K562 (cell line): ENCODE measurements around the gene INTS6L. TPM values are rescaled to one million over a fixed set of nuclear protein-coding genes. Genes with fewer than 3 reads are reported as not detected.

Experiments used
- ATAC-seq: fragments of 200-7000 bp; cut with Tn5 transposase; 3 replicates; pipeline ENCODE4 v1.9.1; 2020; ENCODE audit warnings: moderate library complexity
- BruUV-seq: library from RNA; stranded (reverse); fragments of 400-500 nt; replicated peaks from 2 replicates; lab custom pipeline; 2021; lab: Mats Ljungman, UMichigan
- CTCF ChIA-PET: fragments of 300-600 bp; formaldehyde crosslinking; extraction: SDS; loops from one replicate; lab custom pipeline; 2021; ENCODE audit warnings: low intra/inter-chr PET ratio; lab: Yijun Ruan, JAX
- POLR2A ChIA-PET: fragments of 300-600, 350-650 bp; sonication (Branson Sonifier 250); formaldehyde crosslinking; extraction: SDS; loops from one replicate; lab custom pipeline; 2021; ENCODE audit warnings: antibody characterized with exemption, inconsistent platforms; lab: Yijun Ruan, JAX
- DNase-seq, 4 experiments: peaks; one replicate each; pipeline versions ENCODE4 v3.0.0 to v3.0.0-alpha.2; 2011 to 2018; ENCODE audit warnings: low spot score in 3 of 4, mixed read lengths in 3 of 4; ENCODE audit errors: extremely low read depth in 1 of 4
- FAIRE-seq: peaks from 2 replicates; lab custom pipeline; 2011; peaks lifted over from hg19 to GRCh38; lab: Jason Lieb, UNC
- H2AFZ ChIP-seq: 2 replicates; pipeline ENCODE4 v1.6.0; 2011; ENCODE audit warnings: low read depth, low read length, control low read depth, inconsistent platforms
- H3K27ac ChIP-seq: fragments of 200-600 bp; 3 replicates; pipeline ENCODE4 v1.8.0; 2011; ENCODE audit warnings: low read depth, mild to moderate bottlenecking, control low read depth, inconsistent platforms, low read length, moderate library complexity, mixed read lengths; ENCODE audit errors: extremely low read depth
- H3K27me3 ChIP-seq, 2 experiments: fragments of 300-600 bp in 1 of 2; 2 replicates in 1 of 2; 3 replicates in 1 of 2; pipeline versions ENCODE4 v1.6.0 to v1.8.0; 2011; ENCODE audit warnings: inconsistent platforms in 2 of 2, low read length in 2 of 2, mild to moderate bottlenecking in 1 of 2, mixed read lengths in 1 of 2, moderate library complexity in 1 of 2; ENCODE audit not compliant: control insufficient read depth in 2 of 2, insufficient read depth in 2 of 2
- H3K36me3 ChIP-seq: fragments of 300-600 bp; 3 replicates; pipeline ENCODE4 v1.8.0; 2011; ENCODE audit warnings: mild to moderate bottlenecking, low read length, inconsistent platforms; ENCODE audit not compliant: control insufficient read depth, insufficient read depth
- H3K4me1 ChIP-seq, 2 experiments: fragments of 200-600 bp in 1 of 2; replicated peaks in 1 of 2; 2 replicates in 1 of 2; 3 replicates in 1 of 2; pipeline versions ENCODE4 v1.5.1 to v1.8.0; 2011; ENCODE audit warnings: inconsistent platforms in 2 of 2, low read length in 2 of 2, mild to moderate bottlenecking in 1 of 2, mixed read lengths in 1 of 2, moderate library complexity in 1 of 2; ENCODE audit not compliant: control insufficient read depth in 2 of 2, insufficient read depth in 2 of 2
- H3K4me2 ChIP-seq: 2 replicates; pipeline ENCODE4 v1.6.1; 2011; ENCODE audit warnings: low read length, control low read depth, inconsistent platforms, mixed read lengths; ENCODE audit not compliant: insufficient read depth
- H3K4me3 ChIP-seq: fragments of 200-600 bp; sonication (generic), shearing (Covaris generic); 2 replicates; pipeline ENCODE4 v1.5.1; 2016; ENCODE audit warnings: control low read depth, inconsistent platforms
- H3K79me2 ChIP-seq: fragments of 200-600 bp; 3 replicates; pipeline ENCODE4 v1.8.0; 2011; ENCODE audit warnings: low read length, inconsistent platforms; ENCODE audit not compliant: control insufficient read depth, insufficient read depth
- H3K9ac ChIP-seq, 2 experiments: 2 replicates each; pipeline versions ENCODE4 v1.6.0 to v1.6.1; 2011; ENCODE audit warnings: low read depth in 2 of 2, low read length in 2 of 2, control low read depth in 1 of 2, inconsistent platforms in 1 of 2, mild to moderate bottlenecking in 1 of 2, mixed read lengths in 1 of 2; ENCODE audit not compliant: insufficient read depth in 1 of 2
- H3K9me1 ChIP-seq: one replicate; pipeline ENCODE4 v1.6.0; 2011; ENCODE audit warnings: inconsistent platforms, mild to moderate bottlenecking, low read length, moderate library complexity; ENCODE audit not compliant: control insufficient read depth, insufficient read depth
- H3K9me3 ChIP-seq: replicated peaks from 2 replicates; pipeline ENCODE4 v1.5.1; 2011; ENCODE audit warnings: low read depth, low read length, inconsistent platforms; ENCODE audit not compliant: control insufficient read depth, insufficient read depth
- H4K20me1 ChIP-seq: replicated peaks from 2 replicates; pipeline ENCODE4 v1.6.1; 2011; ENCODE audit warnings: low read length, inconsistent platforms, mixed read lengths; ENCODE audit not compliant: control insufficient read depth, insufficient read depth
- GTF2A2 ChIP-seq: IDR thresholded peaks from 2 replicates; pipeline ENCODE4 v1.6.1; 2016; ENCODE audit warnings: mild to moderate bottlenecking, missing genetic modification characterization, missing compliant biosample characterization
- PHB2 ChIP-seq: fragments of 450-650 bp; IDR thresholded peaks from 2 replicates; pipeline ENCODE4 v1.6.1; 2017; ENCODE audit warnings: low read depth
- RUNX1 ChIP-seq: sonication (generic); IDR thresholded peaks from 2 replicates; pipeline ENCODE4 v1.6.1; 2016; ENCODE audit warnings: antibody characterized with exemption, low read depth
- ZNF436 ChIP-seq: fragments of 250-450, 450-650 bp; sonication (Bioruptor Pico); formaldehyde crosslinking; IDR thresholded peaks from 2 replicates; pipeline ENCODE4 v1.7.0; 2020; ENCODE audit warnings: mild to moderate bottlenecking
- WGBS: fragments of 100-300 bp; shearing (Covaris generic); methylation state at CpG from one replicate; pipeline ENCODE4 v1.1.6; 2016; ENCODE audit warnings: low coverage, mixed read lengths; ENCODE audit not compliant: insufficient coverage; ENCODE audit errors: missing lambda C conversion rate; 5-methylcytosine and 5-hydroxymethylcytosine counted together
- in situ Hi-C: fragments of 300-500 bp; cut with MboI; formaldehyde crosslinking; loops from 4 replicates; pipeline ENCODE4 v1.15.0; 2018; ENCODE audit warnings: inconsistent platforms, mixed read lengths
- intact Hi-C: fragments of 100-400 bp; cut with micrococcal nuclease; formaldehyde crosslinking; loops from 2 replicates; pipeline ENCODE4 v1.14.2; 2022
- polyA plus RNA-seq, 8 experiments: library from polyadenylated mRNA; depleted of rRNA in 4 of 8; stranded (reverse) in 5 of 8; unstranded in 3 of 8; fragments of >200 nt; fragmentation: Nextera tagmentation in 2 of 8; fragmentation: Illumina TruSeq in 1 of 8; extraction: Ambion mirVana in 2 of 8; extraction: Trizol in 1 of 8; gene quantifications; 2 replicates each; pipeline versions ENCODE4 v1.2.1 to v1.2.3, GENCODE V29; 2011 to 2014; ENCODE audit warnings: inconsistent platforms in 1 of 8, missing spikeins in 1 of 8
- total RNA-seq, 7 experiments: library from RNA; depleted of rRNA in 6 of 7; stranded (reverse); fragments of >200 nt in 6 of 7; fragmentation: Illumina TruSeq in 2 of 7; extraction: Trizol in 2 of 7; gene quantifications; 2 replicates each; pipeline versions ENCODE4 v1.2.1 to v1.2.3, GENCODE V29; 2011 to 2021; ENCODE audit warnings: low replicate concordance in 1 of 7
- TF ChIP-seq, protein P1 (sequence below): fragments of 200-800 bp; sonication (Bioruptor generic); IDR thresholded peaks from 2 replicates; pipeline ENCODE4 v1.6.1; 2016; ENCODE audit warnings: missing genetic modification characterization, missing compliant biosample characterization

The INTS6L gene
- total and polyA plus RNA-seq, 9 of the 15 experiments (the other 6 are each of a cell fraction or from before 2014, with no cell fraction given) = 6.1 to 44.9 (median 21.9) TPM

DNA sequence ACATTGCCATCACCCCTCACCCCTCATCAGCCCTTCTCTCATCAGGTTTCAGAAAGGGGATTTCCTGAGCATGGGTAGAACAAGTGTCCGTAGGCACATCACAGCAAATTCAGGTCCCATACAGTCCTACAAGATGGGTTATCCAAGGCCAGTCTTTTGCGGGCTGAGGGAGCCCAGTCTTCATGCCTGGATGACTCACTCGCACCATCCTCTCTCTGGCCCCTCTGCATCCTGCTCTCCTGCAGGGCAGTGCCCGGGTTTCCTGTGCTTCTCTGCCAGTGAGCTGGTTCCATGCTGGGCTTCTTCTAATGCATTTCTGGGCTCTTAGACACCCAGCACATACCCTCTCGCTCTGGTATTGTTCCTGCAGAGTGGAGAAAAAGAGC lies 7.3 kb upstream of the INTS6L start:
- BruUV-seq = no TSS peak
- in situ Hi-C loops = no loop called here
- Histone ChIP-seq H3K9me1 (no peaks in the 10 kb centered on the region), H3K9me3 (no peaks in the 10 kb centered on the region), H3K9ac (no peak overlapping the region), H2AFZ (no peak overlapping the region), H4K20me1 (no peaks in the 10 kb centered on the region), H3K4me1 (no peaks in the 10 kb centered on the region; a peak in 2 of 5 replicates), H3K4me3 (no peak overlapping the region), H3K4me2 (no peak overlapping the region), H3K27me3 (no peaks in the 10 kb centered on the region), H3K79me2 (no peaks in the 10 kb centered on the region), H3K36me3 (no peaks in the 10 kb centered on the region), H3K27ac (no peak overlapping the region)
- POLR2A ChIA-PET = no interaction called here
- CTCF ChIA-PET = no interaction called here
- no peak for ATAC-seq
- DNase-seq = no peak
- FAIRE-seq = no peak
- no peak for TF ChIP-seq ZNF436 (CRISPR knock-in tag)
- TF ChIP-seq, protein P1, sequence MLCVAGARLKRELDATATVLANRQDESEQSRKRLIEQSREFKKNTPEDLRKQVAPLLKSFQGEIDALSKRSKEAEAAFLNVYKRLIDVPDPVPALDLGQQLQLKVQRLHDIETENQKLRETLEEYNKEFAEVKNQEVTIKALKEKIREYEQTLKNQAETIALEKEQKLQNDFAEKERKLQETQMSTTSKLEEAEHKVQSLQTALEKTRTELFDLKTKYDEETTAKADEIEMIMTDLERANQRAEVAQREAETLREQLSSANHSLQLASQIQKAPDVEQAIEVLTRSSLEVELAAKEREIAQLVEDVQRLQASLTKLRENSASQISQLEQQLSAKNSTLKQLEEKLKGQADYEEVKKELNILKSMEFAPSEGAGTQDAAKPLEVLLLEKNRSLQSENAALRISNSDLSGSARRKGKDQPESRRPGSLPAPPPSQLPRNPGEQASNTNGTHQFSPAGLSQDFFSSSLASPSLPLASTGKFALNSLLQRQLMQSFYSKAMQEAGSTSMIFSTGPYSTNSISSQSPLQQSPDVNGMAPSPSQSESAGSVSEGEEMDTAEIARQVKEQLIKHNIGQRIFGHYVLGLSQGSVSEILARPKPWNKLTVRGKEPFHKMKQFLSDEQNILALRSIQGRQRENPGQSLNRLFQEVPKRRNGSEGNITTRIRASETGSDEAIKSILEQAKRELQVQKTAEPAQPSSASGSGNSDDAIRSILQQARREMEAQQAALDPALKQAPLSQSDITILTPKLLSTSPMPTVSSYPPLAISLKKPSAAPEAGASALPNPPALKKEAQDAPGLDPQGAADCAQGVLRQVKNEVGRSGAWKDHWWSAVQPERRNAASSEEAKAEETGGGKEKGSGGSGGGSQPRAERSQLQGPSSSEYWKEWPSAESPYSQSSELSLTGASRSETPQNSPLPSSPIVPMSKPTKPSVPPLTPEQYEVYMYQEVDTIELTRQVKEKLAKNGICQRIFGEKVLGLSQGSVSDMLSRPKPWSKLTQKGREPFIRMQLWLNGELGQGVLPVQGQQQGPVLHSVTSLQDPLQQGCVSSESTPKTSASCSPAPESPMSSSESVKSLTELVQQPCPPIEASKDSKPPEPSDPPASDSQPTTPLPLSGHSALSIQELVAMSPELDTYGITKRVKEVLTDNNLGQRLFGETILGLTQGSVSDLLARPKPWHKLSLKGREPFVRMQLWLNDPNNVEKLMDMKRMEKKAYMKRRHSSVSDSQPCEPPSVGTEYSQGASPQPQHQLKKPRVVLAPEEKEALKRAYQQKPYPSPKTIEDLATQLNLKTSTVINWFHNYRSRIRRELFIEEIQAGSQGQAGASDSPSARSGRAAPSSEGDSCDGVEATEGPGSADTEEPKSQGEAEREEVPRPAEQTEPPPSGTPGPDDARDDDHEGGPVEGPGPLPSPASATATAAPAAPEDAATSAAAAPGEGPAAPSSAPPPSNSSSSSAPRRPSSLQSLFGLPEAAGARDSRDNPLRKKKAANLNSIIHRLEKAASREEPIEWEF (CRISPR knock-in tag) = no peak
- TF ChIP-seq RUNX1 = no peak
- TF ChIP-seq GTF2A2 = no peak
- TF ChIP-seq PHB2 = no peak
- intact Hi-C loops = no loop called here
- 47% methylated on average over 4 of the region's 5 CpGs for WGBS
